Spleen (tissue), 11 donors: ENCODE results near the gene MAP3K7CL. TPM values are rescaled to one million over a fixed set of nuclear protein-coding genes. Genes with fewer than 3 reads are reported as not detected.

ENCODE experiments used
- DNase-seq: peaks from one replicate; pipeline ENCODE4 v3.0.0-alpha.2; 2020
- H3K27ac ChIP-seq, 8 donors: fragments of 200-600 bp; sonication (generic) in 7 of 8; 1 replicate in 4 of 8; 2 replicates in 4 of 8; pipeline versions ENCODE4 v1.5.0 to v1.8.0; 2016 to 2021; ENCODE audit warnings: inconsistent platforms in 4 of 8, mild to moderate bottlenecking in 4 of 8, moderate library complexity in 1 of 8
- H3K27me3 ChIP-seq, 7 donors: fragments of 200-600 bp; sonication (generic) in 6 of 7; replicated peaks in 1 of 7; 1 replicate in 4 of 7; 2 replicates in 3 of 7; pipeline versions ENCODE4 v1.5.0 to v1.8.0; 2016 to 2021; ENCODE audit warnings: inconsistent platforms in 3 of 7, mild to moderate bottlenecking in 1 of 7
- H3K36me3 ChIP-seq, 6 donors: fragments of 200-600 bp; sonication (generic) in 5 of 6; 1 replicate in 4 of 6; 2 replicates in 2 of 6; pipeline versions ENCODE4 v1.5.0 to v1.8.0; 2016 to 2021; ENCODE audit warnings: inconsistent platforms in 2 of 6
- H3K4me1 ChIP-seq, 6 donors: fragments of 200-600 bp; sonication (generic) in 5 of 6; 1 replicate in 3 of 6; 2 replicates in 3 of 6; pipeline versions ENCODE4 v1.5.0 to v1.8.0; 2016 to 2021; ENCODE audit warnings: inconsistent platforms in 3 of 6
- H3K4me3 ChIP-seq, 8 donors: fragments of 200-600 bp; sonication (generic) in 7 of 8; 1 replicate in 4 of 8; 2 replicates in 4 of 8; pipeline versions ENCODE4 v1.5.0 to v1.8.0; 2016 to 2021; ENCODE audit warnings: inconsistent platforms in 4 of 8, mild to moderate bottlenecking in 4 of 8, moderate library complexity in 2 of 8
- H3K9me3 ChIP-seq, 8 donors: fragments of 200-600 bp; sonication (generic) in 7 of 8; 1 replicate in 4 of 8; 2 replicates in 4 of 8; pipeline versions ENCODE4 v1.5.0 to v1.8.0; 2016 to 2021; ENCODE audit warnings: inconsistent platforms in 4 of 8
- CTCF ChIP-seq, 11 experiments: fragments of 200-600 bp in 7 of 11; fragments of 450-650 bp in 4 of 11; sonication (generic) in 4 of 11; IDR thresholded peaks in 8 of 11; conservative IDR thresholded peaks in 3 of 11; 1 replicate in 7 of 11; 2 replicates in 4 of 11; pipeline versions ENCODE4 v1.4.0 to v1.8.0; 2016 to 2021; ENCODE audit warnings: antibody characterized with exemption in 11 of 11, inconsistent platforms in 4 of 11, mild to moderate bottlenecking in 1 of 11
- POLR2A ChIP-seq, 3 donors: fragments of 450-650 bp; IDR thresholded peaks; one replicate each; pipeline ENCODE4 v1.5.1; 2017; ENCODE audit warnings: antibody characterized with exemption in 3 of 3, mild to moderate bottlenecking in 1 of 3
- POLR2AphosphoS5 ChIP-seq, 3 donors: sonication (generic); formaldehyde crosslinking; IDR thresholded peaks; one replicate each; pipeline ENCODE4 v1.5.1; 2017; ENCODE audit warnings: antibody characterized with exemption in 3 of 3
- WGBS, 5 donors: extraction: QIAGEN DNeasy Blood & Tissue Kit in 3 of 5; methylation state at CpG; one replicate each; pipeline versions ENCODE4 v1.1.5 to v1.1.7; 2013 to 2018; 5-methylcytosine and 5-hydroxymethylcytosine counted together
- intact Hi-C: fragments of 100-400 bp; cut with DNase I; formaldehyde crosslinking; loops from one replicate; pipeline ENCODE4 v1.15.0; 2023; ENCODE audit warnings: low total_unique reads
- polyA plus RNA-seq, 3 donors: library from polyadenylated mRNA; stranded (reverse); fragments of 200-250 nt; gene quantifications; one replicate each; pipeline ENCODE4 v1.2.1, GENCODE V29; 2013
- total RNA-seq, 7 donors: library from RNA; depleted of rRNA in 3 of 7; stranded (reverse); fragments of >200 nt in 3 of 7; fragmentation: NEBNext Ultra II Directional in 4 of 7; extraction: Animal tissue kit (Norgen Biotek cat#: 25700) in 4 of 7; gene quantifications; one replicate each; pipeline versions ENCODE4 v1.1.0 to v1.2.1, GENCODE V29; 2016 to 2021
- donor health status: healthy with polysubstance abuse.
- donor health status: DM: no; HTN: no; CAD: no; lungs with moderate emphysema.
- donor health status: DM: no; HTN: no; CAD: no.
- donor health status: Bipolar disorder and iron deficiency.
- donor health status: healthy.
- donor health status: DM: no; HTN: no; CAD: no.
- donor health status: DM: yes; HTN: yes; CAD: no.

Gene MAP3K7CL
- total and polyA plus RNA-seq, 10 donors = 6.9 to 24.3 (median 12.4) TPM

GRCh38 chr21:29151931-29152330 is 21.5 kb downstream of the MAP3K7CL start:
- DNase-seq = no peak
- peaks cover 0 to 4% (median 0%) of the 10 kb centered on the region in 6 donors for H3K4me1 ChIP-seq
- intact Hi-C loops = no loop called here

GRCh38 chr21:29152916-29153315 is 22.5 kb downstream of the MAP3K7CL start:
- Histone ChIP-seq H3K9me3 (no peaks in the 10 kb centered on the region), H3K4me3 (no peak overlapping the region), H3K36me3 (no peaks in the 10 kb centered on the region), H3K27ac (no peak overlapping the region), H3K27me3 (no peaks in the 10 kb centered on the region), H3K4me1 (peaks cover 0 to 12% (median 0%) of the 10 kb centered on the region in 6 donors)
- DNase-seq = no peak
- TF ChIP-seq CTCF (IDR thresholded peaks at IDR 0.05 in 8 of 11, conservative IDR thresholded peaks at IDR 0.05 in 3 of 11) (no peak), POLR2A (IDR thresholded peaks at IDR 0.05) (no peak), POLR2AphosphoS5 (IDR thresholded peaks at IDR 0.05) (no peak)
- 73 to 87% (median 81%) methylated on average over 1 of the region's 1 CpG for WGBS, 5 donors
- intact Hi-C loops = no loop called here

More at GRCh38 chr21:29151931-29152330, 21.5 kb downstream of the MAP3K7CL start:
- H3K27ac ChIP-seq = no peak overlapping the region
- no peaks in the 10 kb centered on the region for H3K27me3 ChIP-seq
- no peak overlapping the region for H3K4me3 ChIP-seq
- no peaks in the 10 kb centered on the region for H3K36me3 ChIP-seq
- TF ChIP-seq POLR2A (IDR thresholded peaks at IDR 0.05) (no peak), POLR2AphosphoS5 (IDR thresholded peaks at IDR 0.05) (no peak), CTCF (IDR thresholded peaks at IDR 0.05 in 8 of 11, conservative IDR thresholded peaks at IDR 0.05 in 3 of 11) (no peak)
- 85 to 95% (median 92%) methylated on average over 3 of the region's 3 CpGs for WGBS, 5 donors
- no peaks in the 10 kb centered on the region for H3K9me3 ChIP-seq

- H3K4me1 ChIP-seq = peaks cover 0 to 13% (median 0%) of the 10 kb centered on the region in 6 donors
- H3K36me3 ChIP-seq = no peaks in the 10 kb centered on the region
- DNase-seq = no peak
- TF ChIP-seq CTCF (IDR thresholded peaks at IDR 0.05 in 8 of 11, conservative IDR thresholded peaks at IDR 0.05 in 3 of 11) (no peak), POLR2A (IDR thresholded peaks at IDR 0.05) (no peak), POLR2AphosphoS5 (IDR thresholded peaks at IDR 0.05) (no peak)
- H3K27me3 ChIP-seq = no peaks in the 10 kb centered on the region
- no peaks in the 10 kb centered on the region for H3K9me3 ChIP-seq
- WGBS, 5 donors = 91 to 96% (median 95%) methylated on average over 3 of the region's 3 CpGs
- intact Hi-C loops = no loop called here
- no peak overlapping the region for H3K4me3 ChIP-seq
- H3K27ac ChIP-seq = no peak overlapping the region
These were observed 23.8 kb downstream of the MAP3K7CL start for GRCh38 chr21:29154270-29154669.

DNA sequence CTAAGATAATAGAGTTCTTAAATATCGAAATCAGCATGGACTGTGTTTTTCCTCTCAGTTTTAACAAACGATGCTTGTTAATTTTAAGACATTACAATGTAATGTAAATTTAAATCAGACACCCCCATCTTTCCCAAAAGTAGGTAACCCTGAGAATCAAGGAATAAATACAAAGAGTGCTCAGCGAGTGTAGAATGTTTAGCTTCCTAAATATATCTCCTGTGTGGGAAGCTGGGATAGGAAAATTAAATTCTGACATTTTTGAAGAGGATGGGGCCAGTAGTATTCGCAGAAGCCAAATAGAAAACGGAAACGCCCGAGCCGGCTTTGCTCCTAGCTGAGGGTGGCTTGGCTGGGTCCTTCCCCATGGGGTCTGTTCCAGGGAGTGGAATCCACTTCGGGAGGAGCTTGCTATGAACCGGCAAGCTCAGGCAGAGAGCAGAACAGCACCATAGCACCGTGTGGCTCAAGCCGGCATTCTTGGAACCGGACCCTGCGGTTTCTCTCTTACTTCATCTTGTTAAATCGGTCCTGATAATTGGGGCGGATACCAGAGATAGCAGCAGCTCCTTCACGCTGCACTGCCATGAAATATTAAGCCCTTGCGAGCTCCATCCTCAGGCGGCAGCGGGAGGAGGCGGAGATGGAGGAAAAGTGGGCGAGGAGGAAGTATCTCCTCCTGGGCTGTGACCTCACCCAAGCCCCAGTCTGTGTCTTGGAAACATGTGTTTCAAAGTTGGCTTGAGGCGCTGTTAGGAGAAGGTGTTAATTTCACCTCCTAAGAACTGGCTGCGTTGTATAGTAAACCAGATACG is 24.9 kb downstream of the MAP3K7CL start:
- H3K4me3 ChIP-seq = peak overlapping the region in 3 of 8 donors; percentile 6 to 41 (median 23)

More for the DNA sequence above, 24.9 kb downstream of the MAP3K7CL start:
- Histone ChIP-seq H3K27ac (peak overlapping the region in 2 of 8 donors; percentile 21 to 56), H3K36me3 (no peaks in the 10 kb centered on the region), H3K9me3 (no peaks in the 10 kb centered on the region), H3K4me1 (peaks cover 0 to 13% (median 0%) of the 10 kb centered on the region in 6 donors), H3K27me3 (no peaks in the 10 kb centered on the region)
- TF ChIP-seq CTCF (IDR thresholded peaks at IDR 0.05 in 8 of 11, conservative IDR thresholded peaks at IDR 0.05 in 3 of 11) = no peak
- no peak for DNase-seq
- WGBS, 5 donors = 55 to 71% (median 61%) methylated on average over 25 of the region's 25 CpGs
- intact Hi-C loops = no loop called here
